HepG2 (cell line): ENCODE measurements around the gene CRYAB. TPM values are rescaled to one million over a fixed set of nuclear protein-coding genes. Genes with fewer than 3 reads are reported as not detected.
A peak's percentile ranks its signal among the peaks of the same experiment; 100 is the strongest.

Experiments
- DMAP1 ChIP-seq: IDR thresholded peaks from 2 replicates; pipeline ENCODE4 v1.6.1; 2016
- GABPB1 ChIP-seq: IDR thresholded peaks from 2 replicates; pipeline ENCODE4 v1.6.1; 2016; ENCODE audit warnings: mild to moderate bottlenecking, missing genetic modification reagents, moderate library complexity, missing compliant biosample characterization
- ISL2 ChIP-seq: sonication (generic); formaldehyde crosslinking; IDR thresholded peaks from 2 replicates; pipeline ENCODE4 v1.5.0; 2020; ENCODE audit warnings: missing genetic modification reagents
- KLF16 ChIP-seq, 2 experiments: sonication (generic) in 1 of 2; formaldehyde crosslinking in 1 of 2; IDR thresholded peaks; 2 replicates each; pipeline versions ENCODE4 v1.6.1 to v1.8.0; 2016 to 2023; ENCODE audit warnings: missing genetic modification reagents in 2 of 2, missing compliant biosample characterization in 1 of 2
- MAFG ChIP-seq: sonication (generic); formaldehyde crosslinking; IDR thresholded peaks from 2 replicates; pipeline ENCODE4 v1.5.1; 2020; ENCODE audit warnings: mild to moderate bottlenecking, missing genetic modification reagents
- NCOA1 ChIP-seq: sonication (generic); formaldehyde crosslinking; IDR thresholded peaks from 2 replicates; pipeline ENCODE4 v1.9.0; 2021; ENCODE audit warnings: missing genetic modification reagents
- PHF8 ChIP-seq: sonication (generic); formaldehyde crosslinking; IDR thresholded peaks from 2 replicates; pipeline ENCODE4 v1.5.0; 2020; ENCODE audit warnings: missing genetic modification reagents
- RBM39 ChIP-seq: fragments of 200-400 bp; formaldehyde crosslinking; IDR thresholded peaks from one replicate; pipeline ENCODE4 v1.6.1; 2018; ENCODE audit warnings: antibody characterized with exemption, mild to moderate bottlenecking, low read depth, low read length; ENCODE audit not compliant: poor library complexity, severe bottlenecking
- RFX3 ChIP-seq: IDR thresholded peaks from 2 replicates; pipeline ENCODE4 v1.6.1; 2016; ENCODE audit warnings: missing biosample characterization, missing genetic modification reagents
- RFXANK ChIP-seq: IDR thresholded peaks from 2 replicates; pipeline ENCODE4 v1.6.1; 2016
- ZNF292 ChIP-seq: sonication (generic); formaldehyde crosslinking; IDR thresholded peaks from 2 replicates; pipeline ENCODE4 v1.8.1; 2022; ENCODE audit warnings: mild to moderate bottlenecking, low read depth, missing genetic modification reagents, borderline replicate concordance
- polyA plus RNA-seq, 8 experiments: library from polyadenylated mRNA; depleted of rRNA in 3 of 8; stranded (reverse) in 7 of 8; unstranded in 1 of 8; fragments of >200 nt; fragmentation: Illumina TruSeq in 4 of 8; extraction: Trizol in 4 of 8; gene quantifications; 2 replicates each; pipeline versions ENCODE4 v1.2.1 to v1.2.3, GENCODE V29; 2011 to 2016; ENCODE audit warnings: low read depth in 4 of 8, missing spikeins in 1 of 8, mixed read lengths in 1 of 8; ENCODE audit not compliant: insufficient read depth in 1 of 8
- total RNA-seq, 5 experiments: library from RNA; depleted of rRNA; stranded (reverse); fragments of >200 nt; fragmentation: Illumina TruSeq; extraction: Trizol; gene quantifications; 2 replicates each; pipeline ENCODE4 v1.2.3, GENCODE V29; 2016; ENCODE audit warnings: low read depth in 1 of 5
- TF ChIP-seq, protein P1 (sequence below): sonication (generic); formaldehyde crosslinking; IDR thresholded peaks from 2 replicates; pipeline ENCODE4 v1.9.0; 2021; ENCODE audit warnings: missing genetic modification reagents, borderline replicate concordance
- TF ChIP-seq, protein P2 (sequence below): sonication (generic); formaldehyde crosslinking; IDR thresholded peaks from 2 replicates; pipeline ENCODE4 v1.8.1; 2023; ENCODE audit warnings: mild to moderate bottlenecking, moderate library complexity, missing genetic modification reagents
- TF ChIP-seq, protein P3 (sequence below): sonication (generic); formaldehyde crosslinking; IDR thresholded peaks from 2 replicates; pipeline ENCODE4 v1.4.0; 2020; ENCODE audit warnings: mild to moderate bottlenecking, missing genetic modification reagents
- TF ChIP-seq, protein P4 (sequence below): sonication (generic); formaldehyde crosslinking; IDR thresholded peaks from 2 replicates; pipeline ENCODE4 v1.4.0; 2020; ENCODE audit warnings: missing genetic modification reagents
- TF ChIP-seq, protein P5 (sequence below): sonication (generic); formaldehyde crosslinking; IDR thresholded peaks from 2 replicates; pipeline ENCODE4 v1.5.1; 2020; ENCODE audit warnings: mild to moderate bottlenecking, missing genetic modification reagents, moderate library complexity
- TF ChIP-seq, protein P6 (sequence below): sonication (generic); formaldehyde crosslinking; conservative IDR thresholded peaks from 2 replicates; pipeline ENCODE4 v1.8.1; 2023; ENCODE audit warnings: missing genetic modification reagents

Gene CRYAB
- total and polyA plus RNA-seq, 2 of the 13 experiments (the other 11 are each of a cell fraction or from before 2014, with no cell fraction given) = 0.55 to 1.1 TPM

DNA sequence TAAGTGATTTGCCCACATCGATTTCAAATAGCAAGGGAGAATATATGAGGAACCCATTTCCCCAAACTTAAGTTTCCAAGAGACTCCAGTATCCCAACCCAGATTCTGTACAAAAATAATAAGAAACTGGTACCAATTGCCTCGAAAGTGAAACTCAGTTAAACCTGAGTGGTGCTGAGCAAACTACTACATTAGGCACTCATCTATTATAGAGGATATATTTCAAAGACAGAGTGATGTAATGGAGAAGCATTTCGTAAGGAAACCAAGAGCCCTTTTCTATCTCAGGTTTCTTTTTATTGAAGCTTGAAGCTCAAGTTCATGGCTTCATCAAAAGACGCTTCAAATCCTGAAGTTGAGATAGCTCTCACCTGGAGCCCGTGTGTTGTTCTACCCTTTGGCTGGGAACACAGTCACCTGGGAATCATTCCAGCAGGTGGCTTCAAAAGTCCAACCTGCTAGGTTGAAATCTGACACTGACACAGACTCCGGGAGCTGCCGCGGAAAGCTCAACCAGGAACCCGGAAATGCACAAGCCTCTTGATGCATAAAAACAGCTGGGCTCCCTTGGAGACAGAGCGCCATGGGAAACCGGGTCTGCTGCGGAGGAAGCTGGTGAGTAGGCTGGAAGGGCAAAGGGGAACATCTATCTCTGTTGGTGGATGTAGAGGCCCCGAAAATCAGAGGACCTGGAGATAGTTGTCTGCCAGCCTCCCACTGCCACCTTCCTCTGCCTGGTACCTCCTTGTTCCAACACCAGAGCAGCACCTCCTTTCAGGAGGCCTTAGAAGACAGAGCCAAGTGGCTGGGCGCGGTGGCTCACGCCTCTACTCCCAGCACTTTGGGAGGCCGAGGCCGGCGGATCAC is 7.1 kb upstream of the CRYAB start, which contains the start of gene C11orf52 (continued):
- TF ChIP-seq MAFG (CRISPR knock-in tag) (no peak), NCOA1 (0 out of 2 replicates have a peak, but pooled peaks have one; percentile 38), RBM39 (no peak), GABPB1 (CRISPR knock-in tag) (peak; percentile 41; the same call in 1 of the 2 replicates), PHF8 (CRISPR knock-in tag) (peak; percentile 41; the same call in 1 of the 2 replicates), DMAP1 (0 out of 2 replicates have a peak, but pooled peaks have one; percentile 50), ZNF292 (CRISPR knock-in tag) (peak; percentile 80; the same call in 1 of the 2 replicates), RFX3 (CRISPR knock-in tag) (peak; percentile 38; the same call in 1 of the 2 replicates), ISL2 (CRISPR knock-in tag) (0 out of 2 replicates have a peak, but pooled peaks have one; percentile 44), KLF16 (CRISPR knock-in tag; IDR thresholded peaks at IDR 0.05) (0 out of 4 replicates have a peak, but pooled peaks of 1 of the 2 experiments have one; percentile 37), RFXANK (CRISPR knock-in tag) (no peak)
- TF ChIP-seq, protein P1, sequence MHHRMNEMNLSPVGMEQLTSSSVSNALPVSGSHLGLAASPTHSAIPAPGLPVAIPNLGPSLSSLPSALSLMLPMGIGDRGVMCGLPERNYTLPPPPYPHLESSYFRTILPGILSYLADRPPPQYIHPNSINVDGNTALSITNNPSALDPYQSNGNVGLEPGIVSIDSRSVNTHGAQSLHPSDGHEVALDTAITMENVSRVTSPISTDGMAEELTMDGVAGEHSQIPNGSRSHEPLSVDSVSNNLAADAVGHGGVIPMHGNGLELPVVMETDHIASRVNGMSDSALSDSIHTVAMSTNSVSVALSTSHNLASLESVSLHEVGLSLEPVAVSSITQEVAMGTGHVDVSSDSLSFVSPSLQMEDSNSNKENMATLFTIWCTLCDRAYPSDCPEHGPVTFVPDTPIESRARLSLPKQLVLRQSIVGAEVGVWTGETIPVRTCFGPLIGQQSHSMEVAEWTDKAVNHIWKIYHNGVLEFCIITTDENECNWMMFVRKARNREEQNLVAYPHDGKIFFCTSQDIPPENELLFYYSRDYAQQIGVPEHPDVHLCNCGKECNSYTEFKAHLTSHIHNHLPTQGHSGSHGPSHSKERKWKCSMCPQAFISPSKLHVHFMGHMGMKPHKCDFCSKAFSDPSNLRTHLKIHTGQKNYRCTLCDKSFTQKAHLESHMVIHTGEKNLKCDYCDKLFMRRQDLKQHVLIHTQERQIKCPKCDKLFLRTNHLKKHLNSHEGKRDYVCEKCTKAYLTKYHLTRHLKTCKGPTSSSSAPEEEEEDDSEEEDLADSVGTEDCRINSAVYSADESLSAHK (CRISPR knock-in tag) = no peak
- TF ChIP-seq, protein P2, sequence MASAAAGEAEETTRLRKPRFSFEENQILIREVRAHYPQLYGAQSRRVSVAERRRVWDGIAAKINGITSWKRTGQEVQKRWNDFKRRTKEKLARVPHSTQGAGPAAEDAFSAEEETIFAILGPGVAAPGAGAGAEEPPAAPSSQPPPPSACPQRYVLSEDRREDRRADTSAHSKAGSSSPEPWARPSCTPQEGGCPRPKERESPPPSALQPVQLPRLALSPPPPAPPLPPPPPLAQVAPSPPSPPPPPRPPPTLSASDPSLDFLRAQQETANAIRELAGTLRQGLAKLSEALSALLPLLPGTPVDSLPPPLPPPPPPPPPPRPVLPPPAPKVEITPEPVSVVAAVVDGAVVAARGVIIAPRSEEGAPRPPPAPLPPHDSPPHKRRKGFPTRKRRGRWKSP (CRISPR knock-in tag) = 0 out of 2 replicates have a peak, but pooled peaks have one; percentile 32
- TF ChIP-seq, protein P3, sequence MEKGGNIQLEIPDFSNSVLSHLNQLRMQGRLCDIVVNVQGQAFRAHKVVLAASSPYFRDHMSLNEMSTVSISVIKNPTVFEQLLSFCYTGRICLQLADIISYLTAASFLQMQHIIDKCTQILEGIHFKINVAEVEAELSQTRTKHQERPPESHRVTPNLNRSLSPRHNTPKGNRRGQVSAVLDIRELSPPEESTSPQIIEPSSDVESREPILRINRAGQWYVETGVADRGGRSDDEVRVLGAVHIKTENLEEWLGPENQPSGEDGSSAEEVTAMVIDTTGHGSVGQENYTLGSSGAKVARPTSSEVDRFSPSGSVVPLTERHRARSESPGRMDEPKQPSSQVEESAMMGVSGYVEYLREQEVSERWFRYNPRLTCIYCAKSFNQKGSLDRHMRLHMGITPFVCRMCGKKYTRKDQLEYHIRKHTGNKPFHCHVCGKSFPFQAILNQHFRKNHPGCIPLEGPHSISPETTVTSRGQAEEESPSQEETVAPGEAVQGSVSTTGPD = peak; percentile 14; the same call in 1 of the 2 replicates
- TF ChIP-seq, protein P4, sequence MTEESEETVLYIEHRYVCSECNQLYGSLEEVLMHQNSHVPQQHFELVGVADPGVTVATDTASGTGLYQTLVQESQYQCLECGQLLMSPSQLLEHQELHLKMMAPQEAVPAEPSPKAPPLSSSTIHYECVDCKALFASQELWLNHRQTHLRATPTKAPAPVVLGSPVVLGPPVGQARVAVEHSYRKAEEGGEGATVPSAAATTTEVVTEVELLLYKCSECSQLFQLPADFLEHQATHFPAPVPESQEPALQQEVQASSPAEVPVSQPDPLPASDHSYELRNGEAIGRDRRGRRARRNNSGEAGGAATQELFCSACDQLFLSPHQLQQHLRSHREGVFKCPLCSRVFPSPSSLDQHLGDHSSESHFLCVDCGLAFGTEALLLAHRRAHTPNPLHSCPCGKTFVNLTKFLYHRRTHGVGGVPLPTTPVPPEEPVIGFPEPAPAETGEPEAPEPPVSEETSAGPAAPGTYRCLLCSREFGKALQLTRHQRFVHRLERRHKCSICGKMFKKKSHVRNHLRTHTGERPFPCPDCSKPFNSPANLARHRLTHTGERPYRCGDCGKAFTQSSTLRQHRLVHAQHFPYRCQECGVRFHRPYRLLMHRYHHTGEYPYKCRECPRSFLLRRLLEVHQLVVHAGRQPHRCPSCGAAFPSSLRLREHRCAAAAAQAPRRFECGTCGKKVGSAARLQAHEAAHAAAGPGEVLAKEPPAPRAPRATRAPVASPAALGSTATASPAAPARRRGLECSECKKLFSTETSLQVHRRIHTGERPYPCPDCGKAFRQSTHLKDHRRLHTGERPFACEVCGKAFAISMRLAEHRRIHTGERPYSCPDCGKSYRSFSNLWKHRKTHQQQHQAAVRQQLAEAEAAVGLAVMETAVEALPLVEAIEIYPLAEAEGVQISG (CRISPR knock-in tag) = peak; percentile 55; the same call in 1 of the 2 replicates
- TF ChIP-seq, protein P5, sequence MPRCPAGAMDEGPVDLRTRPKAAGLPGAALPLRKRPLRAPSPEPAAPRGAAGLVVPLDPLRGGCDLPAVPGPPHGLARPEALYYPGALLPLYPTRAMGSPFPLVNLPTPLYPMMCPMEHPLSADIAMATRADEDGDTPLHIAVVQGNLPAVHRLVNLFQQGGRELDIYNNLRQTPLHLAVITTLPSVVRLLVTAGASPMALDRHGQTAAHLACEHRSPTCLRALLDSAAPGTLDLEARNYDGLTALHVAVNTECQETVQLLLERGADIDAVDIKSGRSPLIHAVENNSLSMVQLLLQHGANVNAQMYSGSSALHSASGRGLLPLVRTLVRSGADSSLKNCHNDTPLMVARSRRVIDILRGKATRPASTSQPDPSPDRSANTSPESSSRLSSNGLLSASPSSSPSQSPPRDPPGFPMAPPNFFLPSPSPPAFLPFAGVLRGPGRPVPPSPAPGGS = 0 out of 2 replicates have a peak, but pooled peaks have one; percentile 41
- TF ChIP-seq, protein P6, sequence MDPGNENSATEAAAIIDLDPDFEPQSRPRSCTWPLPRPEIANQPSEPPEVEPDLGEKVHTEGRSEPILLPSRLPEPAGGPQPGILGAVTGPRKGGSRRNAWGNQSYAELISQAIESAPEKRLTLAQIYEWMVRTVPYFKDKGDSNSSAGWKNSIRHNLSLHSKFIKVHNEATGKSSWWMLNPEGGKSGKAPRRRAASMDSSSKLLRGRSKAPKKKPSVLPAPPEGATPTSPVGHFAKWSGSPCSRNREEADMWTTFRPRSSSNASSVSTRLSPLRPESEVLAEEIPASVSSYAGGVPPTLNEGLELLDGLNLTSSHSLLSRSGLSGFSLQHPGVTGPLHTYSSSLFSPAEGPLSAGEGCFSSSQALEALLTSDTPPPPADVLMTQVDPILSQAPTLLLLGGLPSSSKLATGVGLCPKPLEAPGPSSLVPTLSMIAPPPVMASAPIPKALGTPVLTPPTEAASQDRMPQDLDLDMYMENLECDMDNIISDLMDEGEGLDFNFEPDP = peak; percentile 94; the same call in 1 of the 2 replicates
